ENCODE data around the gene SPATA9. TPM values are rescaled to one million over a fixed set of nuclear protein-coding genes. Genes with fewer than 3 reads are reported as not detected.
A peak's percentile ranks its signal among the peaks of the same experiment; 100 is the strongest.

The SPATA9 gene
- total and polyA plus RNA-seq, 9 of the 15 experiments (the other 6 are each of a cell fraction or from before 2014, with no cell fraction given): 0.16 to 5.5 (median 0.39) TPM; not detected in 3

DNA sequence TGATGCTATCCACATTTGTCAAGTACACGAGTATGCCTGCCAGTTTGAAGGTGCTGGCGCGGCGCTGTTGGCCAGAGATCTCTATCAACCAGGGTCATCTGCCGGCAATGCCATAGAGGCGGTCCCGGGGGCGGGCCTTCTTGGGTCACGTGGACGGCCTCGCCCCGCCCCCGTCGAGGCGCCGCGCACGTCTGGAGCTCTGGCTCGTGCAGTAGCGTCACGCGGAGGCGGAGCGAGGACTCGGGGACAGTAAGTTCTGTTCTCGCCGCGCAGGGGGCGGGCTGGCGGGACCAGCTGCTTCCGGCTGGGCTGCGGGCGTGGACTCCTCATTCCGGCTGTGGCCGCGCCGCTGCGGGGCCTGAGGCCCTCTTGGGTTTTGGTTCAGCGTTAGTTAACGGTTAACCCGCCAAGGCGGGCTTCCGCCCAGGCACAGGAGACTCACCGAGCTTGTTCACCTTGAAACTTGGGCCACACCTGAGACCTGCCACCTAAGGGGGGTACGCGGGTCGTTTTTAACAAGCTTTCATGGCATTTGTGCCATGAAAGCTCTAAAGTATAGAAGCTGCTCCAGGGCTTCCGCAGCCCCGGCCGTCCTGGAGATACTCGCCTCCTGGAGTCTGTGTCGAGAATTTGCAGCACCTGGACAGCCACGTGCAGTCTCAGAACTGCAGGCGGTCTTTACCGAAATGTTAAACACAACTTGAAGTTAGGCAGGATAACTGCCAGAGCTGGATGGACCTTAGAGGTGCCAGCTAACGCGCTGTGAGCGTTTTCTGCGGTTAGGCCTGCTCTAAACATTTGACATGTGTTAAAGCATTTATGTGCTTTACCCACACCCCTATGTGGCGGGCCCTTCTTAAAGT lies 36.0 kb downstream of the SPATA9 start, which contains the start of gene RFESD (continued):
- peak in 1 of 2 experiments; percentile 60; a peak in 1 of 4 replicates for TF ChIP-seq SRF (CRISPR knock-in tag; IDR thresholded peaks at IDR 0.05)
- TF ChIP-seq, protein P1, sequence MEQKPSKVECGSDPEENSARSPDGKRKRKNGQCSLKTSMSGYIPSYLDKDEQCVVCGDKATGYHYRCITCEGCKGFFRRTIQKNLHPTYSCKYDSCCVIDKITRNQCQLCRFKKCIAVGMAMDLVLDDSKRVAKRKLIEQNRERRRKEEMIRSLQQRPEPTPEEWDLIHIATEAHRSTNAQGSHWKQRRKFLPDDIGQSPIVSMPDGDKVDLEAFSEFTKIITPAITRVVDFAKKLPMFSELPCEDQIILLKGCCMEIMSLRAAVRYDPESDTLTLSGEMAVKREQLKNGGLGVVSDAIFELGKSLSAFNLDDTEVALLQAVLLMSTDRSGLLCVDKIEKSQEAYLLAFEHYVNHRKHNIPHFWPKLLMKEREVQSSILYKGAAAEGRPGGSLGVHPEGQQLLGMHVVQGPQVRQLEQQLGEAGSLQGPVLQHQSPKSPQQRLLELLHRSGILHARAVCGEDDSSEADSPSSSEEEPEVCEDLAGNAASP (IDR thresholded peaks at IDR 0.05): no peak
- TF ChIP-seq KLF10 (CRISPR knock-in tag; IDR thresholded peaks at IDR 0.05): no peak
- TF ChIP-seq, protein P2, sequence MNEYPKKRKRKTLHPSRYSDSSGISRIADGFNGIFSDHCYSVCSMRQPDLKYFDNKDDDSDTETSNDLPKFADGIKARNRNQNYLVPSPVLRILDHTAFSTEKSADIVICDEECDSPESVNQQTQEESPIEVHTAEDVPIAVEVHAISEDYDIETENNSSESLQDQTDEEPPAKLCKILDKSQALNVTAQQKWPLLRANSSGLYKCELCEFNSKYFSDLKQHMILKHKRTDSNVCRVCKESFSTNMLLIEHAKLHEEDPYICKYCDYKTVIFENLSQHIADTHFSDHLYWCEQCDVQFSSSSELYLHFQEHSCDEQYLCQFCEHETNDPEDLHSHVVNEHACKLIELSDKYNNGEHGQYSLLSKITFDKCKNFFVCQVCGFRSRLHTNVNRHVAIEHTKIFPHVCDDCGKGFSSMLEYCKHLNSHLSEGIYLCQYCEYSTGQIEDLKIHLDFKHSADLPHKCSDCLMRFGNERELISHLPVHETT (CRISPR knock-in tag; conservative IDR thresholded peaks at IDR 0.05 in 1 of 2, IDR thresholded peaks at IDR 0.05 in 1 of 2): 0 out of 4 replicates have a peak, but pooled peaks of 1 of the 2 experiments have one; percentile 17
- TF ChIP-seq MEF2D (tag; conservative IDR thresholded peaks at IDR 0.05; ENCODE audit: low read depth): no peak
- TF ChIP-seq NR4A1 (CRISPR knock-in tag; IDR thresholded peaks at IDR 0.05): no peak
- TF ChIP-seq NR4A1 (tag; IDR thresholded peaks at IDR 0.05): no peak
- TF ChIP-seq, protein P3, sequence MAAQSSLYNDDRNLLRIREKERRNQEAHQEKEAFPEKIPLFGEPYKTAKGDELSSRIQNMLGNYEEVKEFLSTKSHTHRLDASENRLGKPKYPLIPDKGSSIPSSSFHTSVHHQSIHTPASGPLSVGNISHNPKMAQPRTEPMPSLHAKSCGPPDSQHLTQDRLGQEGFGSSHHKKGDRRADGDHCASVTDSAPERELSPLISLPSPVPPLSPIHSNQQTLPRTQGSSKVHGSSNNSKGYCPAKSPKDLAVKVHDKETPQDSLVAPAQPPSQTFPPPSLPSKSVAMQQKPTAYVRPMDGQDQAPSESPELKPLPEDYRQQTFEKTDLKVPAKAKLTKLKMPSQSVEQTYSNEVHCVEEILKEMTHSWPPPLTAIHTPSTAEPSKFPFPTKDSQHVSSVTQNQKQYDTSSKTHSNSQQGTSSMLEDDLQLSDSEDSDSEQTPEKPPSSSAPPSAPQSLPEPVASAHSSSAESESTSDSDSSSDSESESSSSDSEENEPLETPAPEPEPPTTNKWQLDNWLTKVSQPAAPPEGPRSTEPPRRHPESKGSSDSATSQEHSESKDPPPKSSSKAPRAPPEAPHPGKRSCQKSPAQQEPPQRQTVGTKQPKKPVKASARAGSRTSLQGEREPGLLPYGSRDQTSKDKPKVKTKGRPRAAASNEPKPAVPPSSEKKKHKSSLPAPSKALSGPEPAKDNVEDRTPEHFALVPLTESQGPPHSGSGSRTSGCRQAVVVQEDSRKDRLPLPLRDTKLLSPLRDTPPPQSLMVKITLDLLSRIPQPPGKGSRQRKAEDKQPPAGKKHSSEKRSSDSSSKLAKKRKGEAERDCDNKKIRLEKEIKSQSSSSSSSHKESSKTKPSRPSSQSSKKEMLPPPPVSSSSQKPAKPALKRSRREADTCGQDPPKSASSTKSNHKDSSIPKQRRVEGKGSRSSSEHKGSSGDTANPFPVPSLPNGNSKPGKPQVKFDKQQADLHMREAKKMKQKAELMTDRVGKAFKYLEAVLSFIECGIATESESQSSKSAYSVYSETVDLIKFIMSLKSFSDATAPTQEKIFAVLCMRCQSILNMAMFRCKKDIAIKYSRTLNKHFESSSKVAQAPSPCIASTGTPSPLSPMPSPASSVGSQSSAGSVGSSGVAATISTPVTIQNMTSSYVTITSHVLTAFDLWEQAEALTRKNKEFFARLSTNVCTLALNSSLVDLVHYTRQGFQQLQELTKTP (IDR thresholded peaks at IDR 0.05; ENCODE audit: low read depth in 1 of 2, partially characterized antibody in 2 of 2): peak; percentile 48 to 57
- no peak for TF ChIP-seq NFIX (CRISPR knock-in tag; IDR thresholded peaks at IDR 0.05; ENCODE audit: low read depth)
- TF ChIP-seq RHOXF2B (CRISPR knock-in tag; conservative IDR thresholded peaks at IDR 0.05): no peak
- no peak for TF ChIP-seq ASH1L (IDR thresholded peaks at IDR 0.05; ENCODE audit: borderline replicate concordance, low read depth, partially characterized antibody)
- TF ChIP-seq, protein P4, sequence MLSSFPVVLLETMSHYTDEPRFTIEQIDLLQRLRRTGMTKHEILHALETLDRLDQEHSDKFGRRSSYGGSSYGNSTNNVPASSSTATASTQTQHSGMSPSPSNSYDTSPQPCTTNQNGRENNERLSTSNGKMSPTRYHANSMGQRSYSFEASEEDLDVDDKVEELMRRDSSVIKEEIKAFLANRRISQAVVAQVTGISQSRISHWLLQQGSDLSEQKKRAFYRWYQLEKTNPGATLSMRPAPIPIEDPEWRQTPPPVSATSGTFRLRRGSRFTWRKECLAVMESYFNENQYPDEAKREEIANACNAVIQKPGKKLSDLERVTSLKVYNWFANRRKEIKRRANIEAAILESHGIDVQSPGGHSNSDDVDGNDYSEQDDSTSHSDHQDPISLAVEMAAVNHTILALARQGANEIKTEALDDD (IDR thresholded peaks at IDR 0.05): peak; percentile 88
- TF ChIP-seq SAP30 (IDR thresholded peaks at IDR 0.05; ENCODE audit: borderline replicate concordance, insufficient read depth, low read depth, low read length, poor library complexity, severe bottlenecking): peak; percentile 36
- TF ChIP-seq ZNF253 (CRISPR knock-in tag; conservative IDR thresholded peaks at IDR 0.05): no peak
- TF ChIP-seq CBX1 (IDR thresholded peaks at IDR 0.05; ENCODE audit: low read depth): no peak
- TF ChIP-seq YBX1 (IDR thresholded peaks at IDR 0.05): no peak
- no peak for TF ChIP-seq FOXA1 (IDR thresholded peaks at IDR 0.05; ENCODE audit: borderline replicate concordance)
